PC-3 (cell line): Measurements from ENCODE around the gene STAT2.

Experiments
- CTCF ChIP-seq: fragments of 300-600 bp; sonication (generic); conservative IDR thresholded peaks from 2 replicates; pipeline ENCODE4 v1.5.1; 2017; ENCODE audit warnings: antibody characterized with exemption, low read depth, mild to moderate bottlenecking, low read length
- EZH2 ChIP-seq: fragments of 300-600 bp; sonication (generic); IDR thresholded peaks from one replicate; pipeline ENCODE4 v1.6.1; 2017; ENCODE audit warnings: antibody characterized with exemption, mild to moderate bottlenecking, low read length; ENCODE audit not compliant: unreplicated experiment
- EZH2phosphoT487 ChIP-seq: fragments of 300-600 bp; sonication (generic); IDR thresholded peaks from 2 replicates; pipeline ENCODE4 v1.6.1; 2018; ENCODE audit warnings: mild to moderate bottlenecking, antibody characterized with exemption, low read length, borderline replicate concordance

GRCh38 chr12:56338308-56339157, 21.4 kb downstream of the STAT2 start, which contains the start of gene IL23A:
- TF ChIP-seq EZH2 (no peak), CTCF (no peak), EZH2phosphoT487 (no peak)
